Keratinocyte (primary cell): ENCODE data around the gene STK36.

Experiments
- EZH2 ChIP-seq: IDR thresholded peaks from one replicate; pipeline ENCODE4 v1.6.1; 2012; ENCODE audit warnings: inconsistent platforms, mild to moderate bottlenecking, low read length, moderate library complexity
- TF ChIP-seq, protein P1 (sequence below), 3 experiments: IDR thresholded peaks in 1 of 3; conservative IDR thresholded peaks in 1 of 3; optimal IDR thresholded peaks in 1 of 3; 2 replicates in 2 of 3; 3 replicates in 1 of 3; pipeline versions ENCODE3 to v1.5.1; 2011; ENCODE audit warnings: low read length in 3 of 3, mild to moderate bottlenecking in 3 of 3, moderate library complexity in 2 of 3, control low read depth in 1 of 3, inconsistent platforms in 1 of 3; ENCODE audit not compliant: insufficient read depth in 2 of 3; ENCODE audit errors: extremely low read depth in 1 of 3

DNA sequence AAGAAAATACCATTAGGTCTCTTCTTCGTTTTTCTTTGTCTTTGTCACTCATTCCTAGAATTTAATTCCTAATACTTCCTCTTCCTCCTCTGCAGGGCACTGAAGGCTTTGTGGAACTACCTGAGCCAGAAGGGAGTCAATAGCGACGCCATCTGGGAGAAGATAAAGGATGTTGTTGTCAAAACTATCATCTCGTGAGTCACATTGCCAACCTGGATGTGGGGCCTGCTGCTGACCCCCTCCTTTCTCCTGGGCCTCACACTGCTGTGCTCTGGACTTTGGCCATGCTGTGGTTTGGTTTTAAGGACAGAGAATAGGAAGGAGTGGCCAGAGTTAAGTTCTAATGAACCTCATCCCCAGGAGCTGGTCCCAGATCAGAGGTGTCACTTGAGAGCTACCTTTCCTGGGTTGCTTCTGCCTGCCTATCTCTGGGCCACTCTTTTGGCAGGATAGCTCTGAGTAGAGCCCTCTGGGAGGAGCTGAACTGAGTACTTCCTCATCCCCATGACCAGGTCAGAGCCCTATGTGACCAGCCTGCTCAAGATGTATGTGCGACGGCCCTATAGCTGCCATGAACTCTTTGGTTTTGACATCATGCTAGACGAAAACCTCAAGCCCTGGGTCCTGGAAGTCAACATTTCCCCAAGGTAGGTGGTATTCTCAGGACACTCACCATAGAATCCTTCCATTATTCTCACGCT, 77.0 kb downstream of the STK36 start:
- TF ChIP-seq, protein P1, sequence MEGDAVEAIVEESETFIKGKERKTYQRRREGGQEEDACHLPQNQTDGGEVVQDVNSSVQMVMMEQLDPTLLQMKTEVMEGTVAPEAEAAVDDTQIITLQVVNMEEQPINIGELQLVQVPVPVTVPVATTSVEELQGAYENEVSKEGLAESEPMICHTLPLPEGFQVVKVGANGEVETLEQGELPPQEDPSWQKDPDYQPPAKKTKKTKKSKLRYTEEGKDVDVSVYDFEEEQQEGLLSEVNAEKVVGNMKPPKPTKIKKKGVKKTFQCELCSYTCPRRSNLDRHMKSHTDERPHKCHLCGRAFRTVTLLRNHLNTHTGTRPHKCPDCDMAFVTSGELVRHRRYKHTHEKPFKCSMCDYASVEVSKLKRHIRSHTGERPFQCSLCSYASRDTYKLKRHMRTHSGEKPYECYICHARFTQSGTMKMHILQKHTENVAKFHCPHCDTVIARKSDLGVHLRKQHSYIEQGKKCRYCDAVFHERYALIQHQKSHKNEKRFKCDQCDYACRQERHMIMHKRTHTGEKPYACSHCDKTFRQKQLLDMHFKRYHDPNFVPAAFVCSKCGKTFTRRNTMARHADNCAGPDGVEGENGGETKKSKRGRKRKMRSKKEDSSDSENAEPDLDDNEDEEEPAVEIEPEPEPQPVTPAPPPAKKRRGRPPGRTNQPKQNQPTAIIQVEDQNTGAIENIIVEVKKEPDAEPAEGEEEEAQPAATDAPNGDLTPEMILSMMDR (optimal IDR thresholded peaks at IDR 0.05 in 1 of 3, IDR thresholded peaks at IDR 0.05 in 1 of 3, conservative IDR thresholded peaks at IDR 0.05 in 1 of 3; ENCODE audit: extremely low read depth in 1 of 3, insufficient read depth in 2 of 3, low read length in 3 of 3), result no peak
- TF ChIP-seq EZH2, result no peak
